EH (cell line): Measurements from ENCODE around the gene HOXA11.

ENCODE experiments used
- DNase-seq: peaks from one replicate; pipeline ENCODE4 v3.0.0-alpha.2; 2015; ENCODE audit warnings: low read depth

HOXA11 gene

GRCh38 chr7:27133409-27134231, 51.4 kb downstream of the HOXA11 start:
- DNase-seq, result no peak

DNA sequence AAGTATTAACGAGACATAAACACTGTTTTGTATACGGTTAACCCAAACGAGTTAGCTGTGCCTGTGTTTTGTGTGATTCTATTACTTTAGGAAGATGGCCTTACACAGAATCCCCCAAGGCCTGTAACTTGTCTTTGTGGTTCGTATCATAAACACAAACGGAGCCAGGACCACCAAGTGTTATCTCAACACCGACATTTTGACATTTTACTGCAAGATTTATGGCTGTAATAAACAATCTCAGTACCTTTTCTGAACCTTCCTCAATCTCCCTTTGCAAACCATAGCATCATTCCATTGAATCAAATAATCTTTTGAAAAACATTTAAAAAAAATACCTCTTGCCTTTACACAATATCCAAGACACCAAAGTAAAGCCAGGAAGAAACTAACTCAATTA, 52.1 kb downstream of the HOXA11 start:
- no peak for DNase-seq

DNA sequence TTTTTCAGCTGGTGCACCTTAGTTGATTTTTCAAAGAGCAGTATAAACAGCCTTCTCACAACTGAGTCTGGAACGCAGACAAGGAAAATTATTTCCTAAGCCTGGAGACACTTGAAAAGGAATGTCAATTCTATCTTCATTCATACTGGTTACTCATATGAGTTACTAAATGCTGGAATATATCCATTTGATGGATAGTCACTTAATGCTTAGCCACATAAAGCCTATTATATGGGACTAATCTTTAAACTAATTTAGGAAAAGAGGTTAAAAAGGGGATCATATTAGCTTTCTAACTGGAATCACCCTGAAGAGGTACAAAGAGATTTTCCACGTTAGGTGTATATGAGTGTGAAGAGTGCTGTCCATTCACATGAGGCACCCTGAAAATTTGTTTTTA, 52.8 kb downstream of the HOXA11 start:
- no peak for DNase-seq

GRCh38 chr7:27131390-27131819, 53.6 kb downstream of the HOXA11 start:
- DNase-seq, result no peak
